Naive thymus-derived CD4-positive, alpha-beta T cell (primary cell): ENCODE results near the gene DTYMK. TPM values are rescaled to one million over a fixed set of nuclear protein-coding genes. Genes with fewer than 3 reads are reported as not detected.

ENCODE experiments used
- ATAC-seq: fragments of 150-1000 bp; cut with Tn5 transposase; 2 replicates; pipeline ENCODE4 v1.10.0; 2021; ENCODE audit warnings: mild to moderate bottlenecking, moderate library complexity
- CTCF ChIA-PET: fragments of 350-600 bp; sonication (Branson Sonifier 250); formaldehyde crosslinking; loops from one replicate; lab custom pipeline; 2021; ENCODE audit warnings: antibody characterized with exemption; lab: Charles Lee
- POLR2A ChIA-PET: fragments of 350-600 bp; sonication (Branson Sonifier 250); formaldehyde crosslinking; loops from one replicate; lab custom pipeline; 2021; ENCODE audit warnings: antibody characterized with exemption, inconsistent platforms; lab: Charles Lee
- DNase-seq, 9 donors: peaks; one replicate each; pipeline versions ENCODE4 v3.0.0 to v3.0.0-alpha.2; 2020 to 2022; ENCODE audit warnings: mixed read lengths in 1 of 9
- H3K27ac ChIP-seq: one replicate; pipeline ENCODE4 v1.7.0; 2013; ENCODE audit warnings: mild to moderate bottlenecking, low read depth, low read length, moderate library complexity
- H3K27me3 ChIP-seq, 2 donors: one replicate each; pipeline ENCODE4 v1.7.0; 2013; ENCODE audit warnings: low read length in 2 of 2, mild to moderate bottlenecking in 2 of 2, moderate library complexity in 2 of 2; ENCODE audit not compliant: control insufficient read depth in 2 of 2, insufficient read depth in 2 of 2
- H3K36me3 ChIP-seq, 3 experiments: 1 replicate in 2 of 3; 2 replicates in 1 of 3; pipeline ENCODE4 v1.7.0; 2013; ENCODE audit warnings: low read length in 3 of 3, mild to moderate bottlenecking in 3 of 3, moderate library complexity in 1 of 3; ENCODE audit not compliant: insufficient read depth in 3 of 3, control insufficient read depth in 2 of 3
- H3K4me1 ChIP-seq, 2 donors: one replicate each; pipeline ENCODE4 v1.7.0; 2013; ENCODE audit warnings: low read length in 2 of 2, mild to moderate bottlenecking in 2 of 2, moderate library complexity in 1 of 2; ENCODE audit not compliant: control insufficient read depth in 2 of 2, insufficient read depth in 2 of 2
- H3K4me3 ChIP-seq: 2 replicates; pipeline ENCODE4 v1.7.0; 2013; ENCODE audit warnings: mild to moderate bottlenecking, low read length
- H3K9me3 ChIP-seq, 3 experiments: 1 replicate in 2 of 3; 2 replicates in 1 of 3; pipeline ENCODE4 v1.7.0; 2013; ENCODE audit warnings: low read length in 3 of 3; ENCODE audit not compliant: control insufficient read depth in 2 of 3
- H3K27ac Mint-ChIP-seq, 9 donors: one replicate each; pipeline ENCODE4 v1.8.0; 2020 to 2022; ENCODE audit warnings: mixed read lengths in 9 of 9, mild to moderate bottlenecking in 8 of 9, moderate library complexity in 5 of 9, inconsistent platforms in 2 of 9
- H3K27me3 Mint-ChIP-seq, 5 donors: one replicate each; pipeline ENCODE4 v1.8.0; 2021 to 2022; ENCODE audit warnings: mixed read lengths in 5 of 5, mild to moderate bottlenecking in 1 of 5
- H3K36me3 Mint-ChIP-seq, 5 donors: one replicate each; pipeline ENCODE4 v1.8.0; 2020 to 2022; ENCODE audit warnings: mixed read lengths in 5 of 5, mild to moderate bottlenecking in 3 of 5, inconsistent platforms in 1 of 5
- H3K4me1 Mint-ChIP-seq, 7 donors: one replicate each; pipeline ENCODE4 v1.8.0; 2020 to 2022; ENCODE audit warnings: mixed read lengths in 7 of 7, mild to moderate bottlenecking in 3 of 7, inconsistent platforms in 1 of 7
- H3K4me3 Mint-ChIP-seq, 10 donors: one replicate each; pipeline ENCODE4 v1.8.0; 2020 to 2022; ENCODE audit warnings: mild to moderate bottlenecking in 10 of 10, mixed read lengths in 10 of 10, moderate library complexity in 6 of 10, inconsistent platforms in 2 of 10
- H3K9me3 Mint-ChIP-seq, 11 donors: one replicate each; pipeline ENCODE4 v1.8.0; 2020 to 2022; ENCODE audit warnings: mixed read lengths in 11 of 11, mild to moderate bottlenecking in 4 of 11, inconsistent platforms in 1 of 11, moderate library complexity in 1 of 11
- intact Hi-C, 2 donors: fragments of 100-400 bp; cut with micrococcal nuclease; formaldehyde crosslinking; loops; one replicate each; pipeline ENCODE4 v1.15.1; 2023
- polyA plus RNA-seq, 2 donors: library from polyadenylated mRNA; unstranded; fragments of 300-500 nt; fragmentation: Illumina TruSeq; gene quantifications; one replicate each; pipeline ENCODE4 v1.2.3, GENCODE V29; 2021
- total RNA-seq, 6 experiments: library from RNA in 5 of 6; stranded (reverse) in 5 of 6; gene quantifications; 1 replicate in 5 of 6; 2 replicates in 1 of 6; pipeline ENCODE4 v1.2.3 and lab custom pipeline; 2021 to 2026

Gene DTYMK
- total and polyA plus RNA-seq, 7 experiments from 2014 or later = 12.0 to 65.7 (median 20.6) TPM

DNA sequence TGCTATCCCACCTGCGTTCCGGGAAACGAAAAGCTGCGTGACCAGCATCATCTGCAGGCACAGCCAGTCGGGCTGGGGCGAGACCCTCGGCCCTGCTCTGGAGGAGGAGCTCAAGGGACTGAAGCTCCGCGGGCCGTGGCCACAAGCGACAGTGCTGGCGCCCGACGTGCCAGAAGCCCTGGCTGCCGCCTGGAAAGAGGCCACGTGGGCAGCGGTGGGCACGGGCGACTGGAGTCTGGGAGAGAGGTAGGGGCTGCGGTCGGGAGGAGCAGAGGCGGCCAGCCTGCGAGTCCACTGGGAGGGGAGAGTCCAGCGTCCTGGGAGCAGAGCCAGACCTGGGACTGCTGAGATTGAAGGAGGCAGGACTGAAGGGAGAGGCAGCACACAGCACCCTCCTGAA, 9.2 kb downstream of the DTYMK start:
- Histone ChIP-seq H3K9me3 (no peaks in the 10 kb centered on the region), H3K36me3 (peaks cover 0 to 71% (median 3%) of the 10 kb centered on the region in 3 experiments), H3K27me3 (no peaks in the 10 kb centered on the region), H3K4me3 (no peak overlapping the region), H3K27ac (no peak overlapping the region), H3K4me1 (no peaks in the 10 kb centered on the region)
- H3K36me3 Mint-ChIP-seq = peaks cover 0 to 14% (median 9%) of the 10 kb centered on the region in 5 donors
- peaks cover 0 to 12% (median 3%) of the 10 kb centered on the region in 7 donors for H3K4me1 Mint-ChIP-seq
- H3K9me3 Mint-ChIP-seq = peaks cover 0 to 1% (median 0%) of the 10 kb centered on the region in 11 donors
- no peak for ATAC-seq
- intact Hi-C loops = no loop called here
- no peak for DNase-seq
- no peak overlapping the region for H3K4me3 Mint-ChIP-seq
- CTCF ChIA-PET = no interaction called here
- no peak overlapping the region for H3K27ac Mint-ChIP-seq
- POLR2A ChIA-PET = interaction anchor here (0.6 kb wide), 1 partner anchor 39 kb away, joined by 3 read pairs; no protein-coding TSS in a partner anchor
- no peaks in the 10 kb centered on the region for H3K27me3 Mint-ChIP-seq

DNA sequence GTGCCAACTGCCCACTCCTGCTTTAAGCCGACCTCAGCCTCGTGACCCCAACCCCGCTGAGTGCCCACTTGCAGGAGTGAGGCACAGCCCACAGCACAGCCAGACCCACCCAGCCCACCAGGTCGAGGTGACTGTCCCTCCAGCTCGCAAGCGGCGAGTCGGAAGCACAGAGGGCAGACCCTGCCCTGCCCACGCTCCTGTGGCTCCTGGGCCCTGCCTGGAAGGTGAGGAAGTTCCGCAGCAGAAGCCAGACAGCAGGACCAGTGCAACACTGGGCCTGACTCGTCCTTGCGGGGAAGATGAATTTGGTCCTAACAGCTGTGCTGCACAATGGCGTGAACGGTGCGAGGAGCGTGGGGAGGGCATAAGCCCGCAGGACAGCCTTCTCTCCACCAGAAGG, 9.9 kb downstream of the DTYMK start:
- Histone ChIP-seq H3K4me3 (no peak overlapping the region), H3K4me1 (no peaks in the 10 kb centered on the region), H3K9me3 (no peaks in the 10 kb centered on the region), H3K36me3 (peaks cover 0 to 72% (median 3%) of the 10 kb centered on the region in 3 experiments), H3K27me3 (no peaks in the 10 kb centered on the region), H3K27ac (no peak overlapping the region)
- H3K9me3 Mint-ChIP-seq = peaks cover 0 to 1% (median 0%) of the 10 kb centered on the region in 11 donors
- peaks cover 0 to 12% (median 9%) of the 10 kb centered on the region in 5 donors for H3K36me3 Mint-ChIP-seq
- H3K27me3 Mint-ChIP-seq = no peaks in the 10 kb centered on the region
- DNase-seq (no peak), ATAC-seq (no peak)
- H3K4me3 Mint-ChIP-seq = no peak overlapping the region
- intact Hi-C loops = no loop called here
- ChIA-PET POLR2A (no interaction called here), CTCF (no interaction called here)
- H3K4me1 Mint-ChIP-seq = peaks cover 0 to 12% (median 3%) of the 10 kb centered on the region in 7 donors
- H3K27ac Mint-ChIP-seq = peak overlapping the region in 1 of 9 donors; percentile 65

DNA sequence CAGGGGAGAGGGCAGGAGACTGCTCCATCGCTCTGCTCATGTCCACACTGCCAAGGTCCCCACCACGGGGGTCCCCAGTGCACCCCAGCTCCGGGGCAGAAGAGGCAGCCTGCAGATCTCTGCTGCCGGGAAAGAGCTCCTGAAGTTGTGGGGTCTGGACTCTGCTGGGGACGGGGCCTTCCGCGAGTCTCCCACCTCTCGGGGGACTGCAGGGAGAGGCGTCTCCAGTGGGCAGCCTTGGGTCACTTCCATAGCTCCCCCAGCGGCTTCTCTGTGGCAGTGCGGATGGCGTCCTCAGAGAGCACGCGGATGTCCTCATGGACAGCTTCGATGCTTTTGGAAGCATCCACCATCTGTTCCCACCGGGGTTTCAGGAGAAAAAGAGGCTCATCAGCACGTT, 10.7 kb downstream of the DTYMK start:
- H3K4me3 ChIP-seq = no peak overlapping the region
- Mint-ChIP-seq H3K27me3 (no peaks in the 10 kb centered on the region), H3K36me3 (peaks cover 0 to 9% (median 4%) of the 10 kb centered on the region in 5 donors), H3K9me3 (peaks cover 0 to 1% (median 0%) of the 10 kb centered on the region in 11 donors), H3K4me1 (peaks cover 0 to 10% (median 3%) of the 10 kb centered on the region in 7 donors), H3K4me3 (no peak overlapping the region), H3K27ac (peak overlapping the region in 1 of 9 donors; percentile 21)
- H3K27ac ChIP-seq = no peak overlapping the region
- ATAC-seq (no peak), DNase-seq (no peak)
- H3K4me1 ChIP-seq = no peaks in the 10 kb centered on the region
- ChIA-PET POLR2A (no interaction called here), CTCF (no interaction called here)
- H3K9me3 ChIP-seq = no peaks in the 10 kb centered on the region
- intact Hi-C loops = no loop called here
- H3K36me3 ChIP-seq = peaks cover 0 to 72% (median 3%) of the 10 kb centered on the region in 3 experiments
- no peaks in the 10 kb centered on the region for H3K27me3 ChIP-seq

DNA sequence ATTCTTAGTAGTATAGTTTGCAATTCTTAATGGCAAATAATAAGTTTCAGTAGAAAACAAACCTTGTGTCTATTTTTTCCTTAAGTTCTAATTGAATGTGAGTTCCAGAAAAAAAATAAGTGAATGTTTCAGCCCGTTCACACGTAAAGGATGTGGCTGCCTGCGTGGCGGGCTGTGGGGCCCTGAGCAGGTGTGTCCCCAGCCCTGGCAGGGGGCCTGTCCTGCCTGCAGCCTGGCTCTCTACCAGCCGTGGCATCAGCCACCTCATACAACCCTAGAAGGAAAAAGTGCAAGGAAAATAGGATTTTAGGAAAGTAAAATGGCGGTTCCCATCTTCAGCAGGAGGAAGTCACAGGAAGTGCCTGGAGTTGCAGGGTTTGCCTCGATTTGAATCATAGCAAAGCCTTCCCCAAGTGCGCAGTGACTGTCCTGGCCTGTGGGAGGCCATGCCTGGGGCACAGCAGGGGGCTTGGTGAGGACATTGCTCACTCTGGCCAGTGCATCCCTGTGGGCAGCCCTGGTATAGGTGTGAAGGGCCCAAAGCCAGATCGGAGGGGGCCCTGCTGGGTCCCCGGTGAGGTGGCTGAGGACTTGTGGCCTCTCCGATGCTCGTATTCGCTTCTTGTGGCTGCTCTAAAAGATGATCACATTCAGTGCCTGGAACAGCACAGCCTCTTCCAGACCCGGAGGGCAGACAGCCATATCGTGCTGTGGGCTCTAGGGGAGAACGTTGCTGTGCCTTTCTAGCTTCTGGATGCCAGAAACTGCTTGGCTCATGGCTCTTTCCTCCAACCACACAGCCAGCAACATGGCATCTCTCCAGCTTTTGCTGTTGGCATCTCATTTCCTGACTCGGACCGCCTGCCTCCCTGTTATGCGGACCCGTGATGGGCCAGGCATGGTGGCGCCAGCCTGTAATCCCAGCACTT, 12.6 kb downstream of the DTYMK start:
- DNase-seq = no peak
- Histone ChIP-seq H3K36me3 (peaks cover 0 to 74% (median 1%) of the 10 kb centered on the region in 3 experiments), H3K4me3 (no peak overlapping the region), H3K4me1 (no peaks in the 10 kb centered on the region), H3K27ac (no peak overlapping the region), H3K27me3 (no peaks in the 10 kb centered on the region), H3K9me3 (no peaks in the 10 kb centered on the region)
- ATAC-seq = no peak
- H3K4me3 Mint-ChIP-seq = no peak overlapping the region
- ChIA-PET POLR2A (interaction anchor here (1.5 kb wide), 1 partner anchor 13 kb away, joined by 3 read pairs; the partner anchor contains the start of gene DTYMK), CTCF (no interaction called here)
- peaks cover 0 to 1% (median 0%) of the 10 kb centered on the region in 11 donors for H3K9me3 Mint-ChIP-seq
- H3K36me3 Mint-ChIP-seq = peaks cover 0 to 15% (median 3%) of the 10 kb centered on the region in 5 donors
- peaks cover 0 to 7% (median 0%) of the 10 kb centered on the region in 7 donors for H3K4me1 Mint-ChIP-seq
- intact Hi-C loops = no loop called here
- H3K27ac Mint-ChIP-seq = peak overlapping the region in 5 of 9 donors; percentile 12 to 64 (median 36)
- H3K27me3 Mint-ChIP-seq = no peaks in the 10 kb centered on the region

DNA sequence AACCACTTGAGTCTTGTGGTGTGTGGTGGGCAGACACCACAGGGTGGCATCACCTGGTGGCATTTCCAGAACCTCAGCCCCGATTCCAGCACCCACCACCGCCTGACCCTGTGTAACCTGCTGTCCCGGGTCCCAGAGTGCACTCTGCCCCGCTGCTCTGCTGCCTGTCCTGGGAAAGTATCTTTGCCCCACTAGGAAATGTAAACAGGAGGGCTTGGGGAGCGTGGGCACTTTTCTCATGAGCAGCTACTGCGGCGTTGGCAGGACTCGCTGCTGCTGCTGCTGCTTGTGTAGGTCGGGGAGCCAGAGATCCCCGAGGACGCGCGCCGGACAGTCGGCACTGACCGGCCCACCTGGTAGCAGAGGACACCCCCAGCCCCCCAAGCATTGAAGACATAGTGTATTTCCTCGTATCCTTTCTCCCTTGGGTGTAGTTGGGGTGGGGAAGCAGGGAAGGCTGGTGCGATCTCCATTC, 13.4 kb downstream of the DTYMK start:
- Mint-ChIP-seq H3K9me3 (peaks cover 0 to 1% (median 0%) of the 10 kb centered on the region in 11 donors), H3K4me3 (no peak overlapping the region), H3K27ac (peak overlapping the region in 3 of 9 donors; percentile 12 to 63 (median 53)), H3K36me3 (peaks cover 0 to 22% (median 4%) of the 10 kb centered on the region in 5 donors), H3K27me3 (no peaks in the 10 kb centered on the region), H3K4me1 (peaks cover 0 to 7% (median 0%) of the 10 kb centered on the region in 7 donors)
- Histone ChIP-seq H3K4me3 (no peak overlapping the region), H3K27ac (no peak overlapping the region), H3K36me3 (peaks cover 0 to 78% (median 0%) of the 10 kb centered on the region in 3 experiments), H3K4me1 (no peaks in the 10 kb centered on the region), H3K27me3 (no peaks in the 10 kb centered on the region), H3K9me3 (no peaks in the 10 kb centered on the region)
- intact Hi-C loops = no loop called here
- CTCF ChIA-PET = no interaction called here
- POLR2A ChIA-PET = no interaction called here
- no peak for ATAC-seq
- DNase-seq = no peak

DNA sequence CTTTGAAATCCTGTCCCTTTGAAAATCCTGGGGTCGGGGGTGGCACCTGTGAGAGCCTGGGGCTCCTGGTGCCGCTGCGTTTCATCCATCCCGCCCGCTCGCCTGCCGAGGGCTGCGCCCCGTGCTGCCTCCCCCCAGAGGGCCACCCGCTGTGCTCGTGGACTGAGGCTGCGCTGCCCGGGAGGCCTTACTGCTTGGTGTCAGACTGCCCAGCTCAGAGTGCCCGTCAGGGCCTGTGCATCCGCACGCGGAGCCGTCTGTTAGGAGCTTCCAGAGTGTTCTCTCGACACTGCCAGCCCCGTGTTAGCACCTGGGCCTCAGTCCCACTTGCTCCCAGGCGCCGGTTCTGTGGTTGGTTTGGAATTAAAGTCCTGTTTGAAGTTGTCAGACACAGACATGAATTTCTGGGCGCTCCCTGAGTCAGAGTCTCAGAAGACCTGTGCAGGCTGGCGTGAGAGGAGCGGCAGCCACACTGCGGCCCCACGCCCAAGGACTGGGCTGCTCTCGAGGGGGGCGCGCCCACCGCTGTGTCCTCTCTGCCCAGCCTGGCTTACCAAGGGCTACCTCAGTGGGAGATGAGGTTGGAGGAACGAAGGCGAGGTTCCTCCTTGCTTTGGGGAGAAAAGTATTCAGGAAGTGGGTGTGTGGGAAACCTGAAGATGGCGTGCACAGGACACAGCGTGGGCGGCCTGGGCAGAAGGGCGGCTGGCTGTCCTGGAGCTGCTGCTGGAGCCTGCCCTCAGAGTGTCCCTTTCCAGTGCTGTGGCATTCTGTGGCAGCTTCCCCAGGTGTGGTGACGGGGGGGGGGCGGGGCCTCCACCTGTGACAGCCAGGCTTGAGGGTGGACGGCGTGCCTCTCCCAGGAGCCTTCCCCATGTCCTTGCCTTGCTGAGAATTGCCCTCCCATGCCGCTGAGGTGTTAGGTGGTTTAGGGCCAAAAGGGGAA, 14.1 kb downstream of the DTYMK start:
- intact Hi-C loops = no loop called here
- Mint-ChIP-seq H3K36me3 (peaks cover 0 to 27% (median 4%) of the 10 kb centered on the region in 5 donors), H3K9me3 (peaks cover 0 to 1% (median 0%) of the 10 kb centered on the region in 11 donors), H3K4me1 (peaks cover 0 to 7% (median 0%) of the 10 kb centered on the region in 7 donors), H3K4me3 (no peak overlapping the region), H3K27ac (no peak overlapping the region), H3K27me3 (no peaks in the 10 kb centered on the region)
- Histone ChIP-seq H3K4me1 (no peaks in the 10 kb centered on the region), H3K4me3 (no peak overlapping the region), H3K27me3 (no peaks in the 10 kb centered on the region), H3K36me3 (peaks cover 0 to 82% (median 5%) of the 10 kb centered on the region in 3 experiments), H3K27ac (no peak overlapping the region), H3K9me3 (no peaks in the 10 kb centered on the region)
- DNase-seq = no peak
- ATAC-seq = no peak
- POLR2A ChIA-PET = no interaction called here
- CTCF ChIA-PET = no interaction called here
